HepG2 (cell line): ENCODE data around the gene IRF4. TPM values are rescaled to one million over a fixed set of nuclear protein-coding genes. Genes with fewer than 3 reads are reported as not detected.

Source experiments
- ATAC-seq: fragments of 200-7000 bp; cut with Tn5 transposase; 3 replicates; pipeline ENCODE4 v1.9.1; 2020; ENCODE audit warnings: mild to moderate bottlenecking, moderate library complexity
- BruUV-seq: library from RNA; stranded (reverse); fragments of 400-500 nt; replicated peaks from 2 replicates; lab custom pipeline; 2021; lab: Mats Ljungman, UMichigan
- CTCF ChIA-PET: fragments of 300-600 bp; formaldehyde crosslinking; extraction: SDS; loops from one replicate; lab custom pipeline; 2021; ENCODE audit warnings: low total read pairs, inconsistent platforms, low intra/inter-chr PET ratio; lab: Yijun Ruan, JAX
- POLR2A ChIA-PET: fragments of 350-600 bp; sonication (Branson Sonifier 250); formaldehyde crosslinking; loops from one replicate; lab custom pipeline; 2020; ENCODE audit warnings: antibody characterized with exemption, inconsistent platforms; lab: Yijun Ruan, JAX
- DNase-seq: peaks from one replicate; pipeline ENCODE4 v3.0.0-alpha.2; 2015; ENCODE audit warnings: low spot score
- FAIRE-seq: peaks from 3 replicates; lab custom pipeline; 2011; peaks lifted over from hg19 to GRCh38; lab: Jason Lieb, UNC
- H2AFZ ChIP-seq: one replicate; pipeline ENCODE4 v1.6.1; 2011; ENCODE audit warnings: low read length, inconsistent platforms
- H3K27ac ChIP-seq: fragments of 300-600 bp; 3 replicates; pipeline ENCODE4 v1.8.0; 2011; ENCODE audit warnings: mixed run types, mild to moderate bottlenecking, mixed read lengths, low read length, inconsistent platforms; ENCODE audit not compliant: insufficient read depth; ENCODE audit errors: extremely low read length
- H3K27me3 ChIP-seq, 2 experiments: fragments of 200-600 bp in 1 of 2; 2 replicates in 1 of 2; 3 replicates in 1 of 2; pipeline versions ENCODE4 v1.6.0 to v1.8.0; 2011; ENCODE audit warnings: low read length in 2 of 2, mild to moderate bottlenecking in 2 of 2, moderate library complexity in 2 of 2, inconsistent platforms in 1 of 2; ENCODE audit not compliant: insufficient read depth in 2 of 2, control insufficient read depth in 1 of 2
- H3K36me3 ChIP-seq, 2 experiments: fragments of 200-600 bp in 1 of 2; replicated peaks in 1 of 2; 2 replicates in 1 of 2; 3 replicates in 1 of 2; pipeline versions ENCODE4 v1.5.1 to v1.8.0; 2011; ENCODE audit warnings: low read length in 2 of 2, inconsistent platforms in 1 of 2; ENCODE audit not compliant: insufficient read depth in 2 of 2, control insufficient read depth in 1 of 2
- H3K4me1 ChIP-seq: 2 replicates; pipeline ENCODE4 v1.5.1; 2012; ENCODE audit warnings: low read length, inconsistent platforms; ENCODE audit not compliant: insufficient read depth
- H3K4me2 ChIP-seq: 2 replicates; pipeline ENCODE4 v1.6.0; 2011; ENCODE audit warnings: low read depth, low read length, inconsistent platforms
- H3K4me3 ChIP-seq, 3 experiments: fragments of 200-600 bp in 1 of 3; sonication (generic), shearing (Covaris generic) in 1 of 3; replicated peaks in 1 of 3; 2 replicates each; pipeline ENCODE4 v1.5.1; 2011 to 2016; ENCODE audit warnings: low read length in 3 of 3, inconsistent platforms in 2 of 3, low read depth in 2 of 3, mild to moderate bottlenecking in 2 of 3, control low read depth in 1 of 3, mixed read lengths in 1 of 3; ENCODE audit not compliant: insufficient read depth in 1 of 3
- H3K79me2 ChIP-seq: one replicate; pipeline ENCODE4 v1.6.1; 2011; ENCODE audit warnings: low read length, inconsistent platforms; ENCODE audit not compliant: insufficient read depth
- H3K9ac ChIP-seq: 2 replicates; pipeline ENCODE4 v1.6.0; 2011; ENCODE audit warnings: mild to moderate bottlenecking, low read depth, low read length, inconsistent platforms; ENCODE audit not compliant: insufficient read depth
- H3K9me3 ChIP-seq: 2 replicates; pipeline ENCODE4 v1.5.1; 2012; ENCODE audit warnings: mild to moderate bottlenecking, low read length
- H4K20me1 ChIP-seq: 2 replicates; pipeline ENCODE4 v1.6.0; 2011; ENCODE audit warnings: inconsistent platforms, mild to moderate bottlenecking, low read length, moderate library complexity; ENCODE audit not compliant: insufficient read depth
- HNRNPLL ChIP-seq: fragments of 200-400 bp; formaldehyde crosslinking; IDR thresholded peaks from 2 replicates; pipeline ENCODE4 v1.6.1; 2017; ENCODE audit warnings: mild to moderate bottlenecking, low read depth, low read length; ENCODE audit not compliant: poor library complexity, severe bottlenecking
- MEF2D ChIP-seq: sonication (generic); formaldehyde crosslinking; IDR thresholded peaks from 2 replicates; pipeline ENCODE4 v1.5.1; 2020; ENCODE audit warnings: mild to moderate bottlenecking, missing genetic modification reagents
- RCOR2 ChIP-seq: IDR thresholded peaks from 2 replicates; pipeline ENCODE4 v1.6.1; 2016; ENCODE audit warnings: missing biosample characterization, missing genetic modification reagents
- SAP130 ChIP-seq: IDR thresholded peaks from 2 replicates; pipeline ENCODE4 v1.6.1; 2016; ENCODE audit warnings: low read depth
- SRY ChIP-seq: sonication (generic); formaldehyde crosslinking; IDR thresholded peaks from 2 replicates; pipeline ENCODE4 v1.8.0; 2022; ENCODE audit warnings: mild to moderate bottlenecking, missing genetic modification reagents
- ZNF160 ChIP-seq: sonication (generic); formaldehyde crosslinking; IDR thresholded peaks from 2 replicates; pipeline ENCODE4 v1.8.0; 2022; ENCODE audit warnings: mild to moderate bottlenecking, inconsistent platforms, missing genetic modification reagents
- WGBS: methylation state at CpG from one replicate; pipeline ENCODE4 v1.1.6; 2017; ENCODE audit warnings: low lambda C conversion rate; 5-methylcytosine and 5-hydroxymethylcytosine counted together
- in situ Hi-C: cut with HindIII; loops from 2 replicates; pipeline ENCODE4 v1.10.0; 2017; ENCODE audit warnings: low pct_unique_long_range_greater_than_20kb; ENCODE audit not compliant: extremely low pct_ligation_motif_present
- intact Hi-C: fragments of 100-400 bp; cut with micrococcal nuclease; formaldehyde crosslinking; loops from one replicate; pipeline ENCODE4 v1.10.0; 2022; ENCODE audit not compliant: unreplicated experiment
- polyA plus RNA-seq, 8 experiments: library from polyadenylated mRNA; depleted of rRNA in 3 of 8; stranded (reverse) in 7 of 8; unstranded in 1 of 8; fragments of >200 nt; fragmentation: Illumina TruSeq in 4 of 8; extraction: Trizol in 4 of 8; gene quantifications; 2 replicates each; pipeline versions ENCODE4 v1.2.1 to v1.2.3, GENCODE V29; 2011 to 2016; ENCODE audit warnings: low read depth in 4 of 8, missing spikeins in 1 of 8, mixed read lengths in 1 of 8; ENCODE audit not compliant: insufficient read depth in 1 of 8
- total RNA-seq, 5 experiments: library from RNA; depleted of rRNA; stranded (reverse); fragments of >200 nt; fragmentation: Illumina TruSeq; extraction: Trizol; gene quantifications; 2 replicates each; pipeline ENCODE4 v1.2.3, GENCODE V29; 2016; ENCODE audit warnings: low read depth in 1 of 5

IRF4 gene
- total and polyA plus RNA-seq, 2 of the 13 experiments (the other 11 are each of a cell fraction or from before 2014, with no cell fraction given) = 0.07 to 0.09 TPM

DNA sequence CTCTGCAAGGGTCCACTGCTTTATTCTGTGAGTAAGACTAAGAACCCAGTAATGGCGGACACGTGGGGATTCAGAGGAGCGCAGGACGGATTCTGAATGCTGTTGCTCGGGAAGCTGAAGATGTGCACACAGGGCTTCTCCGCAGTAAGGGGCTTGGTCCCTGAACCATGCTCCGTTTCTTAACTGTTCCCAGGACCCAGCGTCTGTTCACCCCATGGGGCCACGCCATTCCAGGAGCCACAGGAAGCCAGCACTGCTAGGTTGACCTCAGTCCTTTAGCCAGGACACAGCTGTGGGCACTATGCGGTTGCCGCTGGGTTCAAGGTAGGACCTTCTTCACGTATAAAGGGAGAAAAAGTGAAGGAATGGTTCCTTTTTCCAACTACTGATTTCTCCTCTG lies 59.8 kb downstream of the IRF4 start:
- CTCF ChIA-PET = no interaction called here

DNA sequence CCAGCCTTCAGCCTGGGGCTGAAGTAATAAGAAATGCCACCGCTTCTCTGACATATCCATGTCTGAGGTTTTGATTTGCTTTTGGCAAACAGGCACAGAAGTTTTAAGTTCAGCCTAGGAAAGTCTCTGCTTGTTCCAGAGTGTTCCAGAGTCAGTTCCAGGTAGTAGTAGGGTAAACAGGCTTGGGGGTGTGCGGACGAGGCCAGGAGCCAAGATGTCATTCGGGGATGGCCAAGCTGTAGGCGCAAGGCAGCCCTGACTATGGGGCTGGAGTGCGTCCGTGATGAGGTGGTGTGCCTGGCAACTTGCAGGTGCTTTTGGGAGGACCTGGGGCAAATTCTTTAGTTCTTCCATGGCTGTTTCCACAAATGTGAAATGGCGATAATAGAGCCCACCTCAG lies 60.3 kb downstream of the IRF4 start:
- FAIRE-seq = no peak
- no peaks in the 10 kb centered on the region for H3K4me1 ChIP-seq
- H3K36me3 ChIP-seq = no peaks in the 10 kb centered on the region
- POLR2A ChIA-PET = no interaction called here
- 58% methylated on average over 8 of the region's 8 CpGs for WGBS
- no peaks in the 10 kb centered on the region for H3K79me2 ChIP-seq
- in situ Hi-C loops = no loop called here
- no TSS peak for BruUV-seq
- H3K9me3 ChIP-seq = no peaks in the 10 kb centered on the region
- no peak overlapping the region for H3K4me3 ChIP-seq
- H3K27me3 ChIP-seq = peaks cover 6 to 63% of the 10 kb centered on the region in 2 experiments; a peak in 4 of 5 replicates
- H3K9ac ChIP-seq = no peak overlapping the region
- TF ChIP-seq SAP130 (CRISPR knock-in tag) (no peak), MEF2D (no peak), RCOR2 (CRISPR knock-in tag) (no peak), HNRNPLL (no peak)
- TF ChIP-seq, all 625 proteins: peak for 0
- CTCF ChIA-PET = no interaction called here
- Histone ChIP-seq H3K27ac (no peak overlapping the region), H4K20me1 (no peaks in the 10 kb centered on the region; the same call in 1 of the 2 replicates), H3K4me2 (no peak overlapping the region), H2AFZ (no peak overlapping the region)
- DNase-seq = no peak
- intact Hi-C loops = no loop called here
- no peak for ATAC-seq

More for the DNA sequence above, 59.8 kb downstream of the IRF4 start:
- Histone ChIP-seq H3K36me3 (no peaks in the 10 kb centered on the region), H2AFZ (no peak overlapping the region), H3K27ac (no peak overlapping the region), H3K9ac (no peak overlapping the region), H3K4me1 (no peaks in the 10 kb centered on the region), H3K4me3 (no peak overlapping the region), H3K27me3 (peaks cover 7 to 66% of the 10 kb centered on the region in 2 experiments; a peak in 4 of 5 replicates), H3K9me3 (no peaks in the 10 kb centered on the region), H4K20me1 (no peaks in the 10 kb centered on the region; the same call in 1 of the 2 replicates), H3K4me2 (no peak overlapping the region), H3K79me2 (no peaks in the 10 kb centered on the region)
- DNase-seq = no peak
- WGBS = 62% methylated on average over 11 of the region's 12 CpGs
- in situ Hi-C loops = no loop called here
- intact Hi-C loops = no loop called here
- ATAC-seq = no peak
- POLR2A ChIA-PET = no interaction called here
- BruUV-seq = no TSS peak
- TF ChIP-seq SRY (CRISPR knock-in tag) (no peak), ZNF160 (CRISPR knock-in tag) (no peak)
- no peak for FAIRE-seq
